ENCODE measurements around the gene EEF2KMT.

EEF2KMT gene

DNA sequence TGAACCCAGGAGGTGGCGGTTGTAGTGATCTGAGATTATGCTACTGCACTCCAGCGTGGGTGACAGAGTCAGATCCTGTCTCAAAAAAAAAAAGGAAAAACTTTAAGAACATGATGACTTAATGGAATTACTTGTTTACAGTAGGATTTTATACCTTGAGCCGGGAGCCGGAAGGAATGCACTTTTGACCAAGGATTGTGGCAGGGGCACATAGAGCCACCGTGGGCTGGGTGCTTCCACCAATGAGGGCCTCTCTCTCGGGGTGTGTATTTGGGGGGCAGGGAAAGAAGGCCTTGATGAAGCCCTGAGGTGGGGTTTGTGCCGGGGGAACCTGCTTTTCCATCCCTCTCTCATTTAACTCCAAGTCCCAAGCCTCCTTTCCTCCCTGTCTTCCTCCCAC is 57.1 kb downstream of the EEF2KMT start:
- DNase-seq: no peak

DNA sequence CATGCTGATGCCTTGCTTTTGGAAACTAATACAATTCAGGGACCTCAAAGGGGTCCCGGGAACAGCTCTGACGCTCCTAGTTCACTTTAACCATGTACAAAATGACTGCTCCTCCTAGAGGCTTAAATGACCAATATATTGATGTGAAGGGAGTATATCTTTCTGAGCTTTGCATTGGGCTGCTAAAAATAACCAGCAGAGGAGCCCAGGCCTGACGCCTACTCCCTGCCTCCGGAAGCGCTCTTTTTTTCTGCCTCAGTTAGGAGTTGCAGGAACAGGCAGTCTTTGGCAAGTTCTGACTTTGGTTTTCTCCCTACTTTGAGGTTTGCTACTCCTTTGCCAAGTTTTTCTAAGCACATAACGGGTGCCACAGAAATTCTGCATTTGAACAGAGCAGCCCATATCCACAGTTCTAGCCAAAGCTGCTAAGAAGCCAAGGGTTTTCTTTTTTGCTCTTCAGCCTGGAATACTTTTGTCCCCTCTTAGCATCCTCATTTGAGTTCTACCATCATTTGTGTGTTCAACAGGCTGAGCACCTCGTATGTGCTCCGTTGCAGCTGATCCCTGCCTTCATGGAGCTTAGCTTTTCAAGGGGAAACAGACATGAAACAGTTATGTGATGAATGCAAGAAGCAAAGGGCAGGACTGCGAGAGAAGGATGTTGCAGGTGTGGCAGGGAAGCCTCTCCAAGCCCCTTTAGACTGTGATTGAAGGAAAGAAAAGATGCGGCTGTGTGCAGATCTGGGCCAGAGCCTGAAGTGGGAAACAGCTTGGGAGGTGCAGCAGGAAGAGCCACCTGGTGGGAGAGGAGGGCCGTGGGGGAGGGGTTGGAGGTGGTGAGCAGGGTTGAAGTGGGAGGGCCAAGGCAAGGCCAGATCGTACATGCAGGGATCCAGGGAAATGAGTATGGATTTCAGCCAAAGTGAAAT is 61.1 kb downstream of the EEF2KMT start:
- DNase-seq: no peak

DNA sequence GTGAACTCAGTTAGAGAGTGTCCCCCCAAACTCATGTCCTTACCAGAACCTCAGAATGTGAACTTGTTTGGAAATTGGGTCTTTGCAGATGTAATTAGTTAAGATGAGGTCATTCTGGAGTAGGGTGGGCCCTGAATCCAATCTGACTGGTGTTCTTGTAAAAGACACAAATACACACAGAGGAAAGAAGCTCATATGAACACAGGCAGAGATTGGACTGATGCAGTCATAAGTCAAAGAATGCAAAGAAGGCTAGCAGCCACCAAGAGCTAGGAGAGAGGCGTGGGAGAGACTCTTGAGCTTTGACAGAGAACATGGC is 61.7 kb downstream of the EEF2KMT start:
- DNase-seq: no peak
